NCI-H526 treated with DMSO at 0.1 percent for 48 hours (cell line): ENCODE data around the gene BAIAP2L2.
"Not testable (repeated sequence)": the region's sequence is repeated elsewhere in the genome, so short reads cannot be mapped to it uniquely, and the experiment has no call there.

Experiments used
- DNase-seq: peaks from one replicate; lab custom pipeline; 2025; lab: John Stamatoyannopoulos, UW

BAIAP2L2 gene

GRCh38 chr22:38038890-38039812 is 71.3 kb downstream of the BAIAP2L2 start:
- no peak for DNase-seq

DNA sequence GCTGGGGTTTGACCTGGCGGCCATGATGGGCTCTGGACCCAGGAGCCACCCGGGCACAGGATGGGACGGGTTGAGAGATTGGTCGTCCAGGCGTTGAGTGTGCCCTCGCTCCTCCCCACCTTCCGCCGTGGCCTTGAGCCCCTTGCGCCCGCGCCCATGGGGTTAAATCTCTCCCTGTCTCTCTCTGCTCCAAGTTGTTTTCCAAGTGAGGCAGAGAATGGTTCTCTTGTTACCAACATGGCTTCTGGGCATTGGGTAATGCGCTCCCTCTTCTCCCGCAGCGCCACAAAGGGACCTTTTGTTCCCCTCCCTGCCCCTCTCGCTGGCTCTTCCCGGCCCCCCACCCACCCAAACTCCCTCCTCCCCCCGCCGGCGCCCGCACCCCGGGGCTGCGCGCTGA is 72.1 kb downstream of the BAIAP2L2 start:
- no peak for DNase-seq

DNA sequence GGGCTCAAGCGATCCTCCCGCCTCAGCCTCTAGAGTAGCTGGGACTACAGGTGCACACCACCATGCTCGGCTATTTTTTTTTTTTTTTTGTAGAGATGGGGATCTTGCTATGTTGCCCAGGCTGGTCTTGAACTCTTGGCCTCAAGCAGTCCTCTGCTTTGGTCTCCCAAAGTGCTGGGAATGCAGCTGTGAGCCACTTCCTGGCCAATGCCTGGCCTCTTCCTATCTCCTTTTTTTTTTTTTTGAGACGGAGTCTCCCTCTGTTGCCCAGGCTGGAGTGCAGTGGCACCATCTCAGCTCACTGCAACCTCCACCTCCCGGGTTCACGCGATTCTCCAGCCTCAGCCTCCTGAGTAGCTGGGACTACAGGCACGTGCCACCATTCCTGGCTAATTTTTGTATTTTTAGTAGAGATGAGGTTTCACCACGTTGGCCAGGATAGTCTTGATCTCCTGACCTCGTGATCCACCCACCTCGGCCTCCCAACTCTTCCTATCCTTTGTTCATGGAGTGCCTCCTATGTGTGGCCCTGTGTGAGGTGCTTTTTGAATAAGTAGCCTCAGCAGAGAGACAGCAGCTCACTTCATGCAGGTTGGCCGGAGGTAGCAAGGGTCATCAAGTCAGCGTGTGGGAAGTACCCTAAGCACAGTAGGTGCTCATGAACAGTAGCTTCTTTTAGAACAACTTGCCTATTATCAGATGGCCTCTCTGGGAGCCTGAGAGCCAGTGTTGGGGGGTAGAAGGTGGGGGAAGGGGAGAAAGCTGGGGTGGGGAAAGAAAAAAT is 72.9 kb downstream of the BAIAP2L2 start:
- not testable (repeated sequence) for DNase-seq

DNA sequence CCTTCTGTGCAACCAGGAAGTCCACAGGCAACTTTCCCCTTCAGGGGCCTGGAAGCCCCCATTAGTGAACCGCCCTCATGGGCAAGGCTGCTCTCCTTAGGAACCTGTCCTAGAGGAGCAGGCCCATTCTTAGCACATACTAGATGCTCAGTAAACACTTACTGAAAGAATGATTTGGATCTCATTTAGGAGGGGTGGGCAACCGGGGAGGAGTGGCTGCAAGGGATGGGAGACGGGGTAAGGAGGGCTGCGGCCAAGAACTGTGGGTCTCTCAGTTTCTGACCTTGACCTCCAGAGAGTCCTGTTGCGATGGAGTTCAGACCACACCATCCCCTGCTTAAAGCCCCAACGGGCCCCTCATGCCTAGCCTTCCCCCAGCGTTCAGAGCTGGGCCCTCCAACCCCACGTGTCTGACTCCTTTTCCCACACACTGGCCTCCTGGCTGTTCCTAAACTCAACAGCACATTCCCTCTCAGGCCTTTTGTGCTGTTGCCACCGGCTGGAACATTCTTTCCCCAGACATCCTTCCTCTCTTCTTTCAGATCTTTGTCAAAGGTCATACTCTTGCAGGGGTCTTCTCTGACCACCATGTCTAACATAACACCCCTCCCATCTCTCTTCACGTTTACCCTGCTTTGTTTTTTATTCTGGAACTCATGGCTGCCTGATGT is 74.0 kb downstream of the BAIAP2L2 start:
- no peak for DNase-seq

- peak; percentile 20 for DNase-seq
These were observed 75.0 kb downstream of the BAIAP2L2 start for GRCh38 chr22:38035530-38035885.
